GM03348 (cell line): ENCODE results near the gene AFAP1.
A peak's percentile ranks its signal among the peaks of the same experiment; 100 is the strongest.

Experiments used
- DNase-seq: peaks from one replicate; pipeline ENCODE4 v3.0.0; 2012; ENCODE audit warnings: low spot score

Gene AFAP1

GRCh38 chr4:7736436-7737267, 203.0 kb downstream of the AFAP1 start:
- no peak for DNase-seq

- no peak for DNase-seq
Measured at GRCh38 chr4:7735961-7736360, 203.7 kb downstream of the AFAP1 start.

GRCh38 chr4:7735395-7735794, 204.3 kb downstream of the AFAP1 start:
- no peak for DNase-seq

- no peak for DNase-seq
Measured at GRCh38 chr4:7734651-7735260, 204.9 kb downstream of the AFAP1 start.

- no peak for DNase-seq
Measured at GRCh38 chr4:7733801-7734650, 205.6 kb downstream of the AFAP1 start.

GRCh38 chr4:7733201-7733600, 206.5 kb downstream of the AFAP1 start:
- no peak for DNase-seq

GRCh38 chr4:7732263-7732662, 207.4 kb downstream of the AFAP1 start:
- no peak for DNase-seq

GRCh38 chr4:7731437-7731836, 208.2 kb downstream of the AFAP1 start:
- DNase-seq, result no peak

- DNase-seq, result peak; percentile 41
Measured at GRCh38 chr4:7727749-7728148, 211.9 kb downstream of the AFAP1 start.

GRCh38 chr4:7726665-7727413, 212.8 kb downstream of the AFAP1 start:
- no peak for DNase-seq

- DNase-seq, result peak; percentile 78
Measured at GRCh38 chr4:7725951-7726350, 213.7 kb downstream of the AFAP1 start.

- no peak for DNase-seq
Measured at GRCh38 chr4:7723625-7724024, 216.0 kb downstream of the AFAP1 start.

- no peak for DNase-seq
Measured at GRCh38 chr4:7722766-7723387, 216.8 kb downstream of the AFAP1 start.

- DNase-seq, result no peak
Measured at GRCh38 chr4:7721984-7722551, 217.6 kb downstream of the AFAP1 start.

GRCh38 chr4:7719354-7720174, 220.1 kb downstream of the AFAP1 start:
- DNase-seq, result peak; percentile 89

- no peak for DNase-seq
Measured at GRCh38 chr4:7717946-7718490, 221.6 kb downstream of the AFAP1 start.

GRCh38 chr4:7717161-7717560, 222.5 kb downstream of the AFAP1 start:
- no peak for DNase-seq

GRCh38 chr4:7716010-7716721, 223.5 kb downstream of the AFAP1 start:
- DNase-seq, result no peak

- no peak for DNase-seq
Measured at GRCh38 chr4:7715271-7716009, 224.2 kb downstream of the AFAP1 start.
